GM21360 (cell line): Measurements from ENCODE around the gene TACC2.
"Not testable (repeated sequence)": the region's sequence is repeated elsewhere in the genome, so short reads cannot be mapped to it uniquely, and the experiment has no call there.

Experiments
- ATAC-seq: cut with Tn5 transposase; IDR thresholded peaks from one replicate; pipeline ENCODE4 v1.9.1; 2021; ENCODE audit warnings: mild to moderate bottlenecking, moderate library complexity; ENCODE audit not compliant: unreplicated experiment

The TACC2 gene

GRCh38 chr10:122188706-122189105 is 199.7 kb downstream of the TACC2 start:
- no peak for ATAC-seq

- ATAC-seq, result no peak
These were observed 200.2 kb downstream of the TACC2 start for GRCh38 chr10:122189185-122189584.

GRCh38 chr10:122190176-122190943 is 201.4 kb downstream of the TACC2 start:
- no peak for ATAC-seq

GRCh38 chr10:122191936-122192541 is 203.1 kb downstream of the TACC2 start:
- no peak for ATAC-seq

GRCh38 chr10:122194251-122194650 is 205.3 kb downstream of the TACC2 start:
- ATAC-seq, result no peak

GRCh38 chr10:122196218-122196617 is 207.3 kb downstream of the TACC2 start:
- ATAC-seq, result no peak

GRCh38 chr10:122197611-122198222 is 208.8 kb downstream of the TACC2 start:
- no peak for ATAC-seq

GRCh38 chr10:122198631-122199030 is 209.7 kb downstream of the TACC2 start:
- ATAC-seq, result no peak

- no peak for ATAC-seq
These were observed 210.1 kb downstream of the TACC2 start for GRCh38 chr10:122199070-122199469.

- no peak for ATAC-seq
These were observed 210.7 kb downstream of the TACC2 start for GRCh38 chr10:122199689-122200088.

- no peak for ATAC-seq
These were observed 212.4 kb downstream of the TACC2 start for GRCh38 chr10:122201401-122201800.

GRCh38 chr10:122203180-122203579 is 214.2 kb downstream of the TACC2 start:
- ATAC-seq, result not testable (repeated sequence)

- ATAC-seq, result no peak
These were observed 215.9 kb downstream of the TACC2 start for GRCh38 chr10:122204691-122205489.

GRCh38 chr10:122206471-122207065 is 217.6 kb downstream of the TACC2 start:
- no peak for ATAC-seq

GRCh38 chr10:122207163-122207562 is 218.2 kb downstream of the TACC2 start:
- no peak for ATAC-seq

- no peak for ATAC-seq
These were observed 218.6 kb downstream of the TACC2 start for GRCh38 chr10:122207596-122207995.

- no peak for ATAC-seq
These were observed 219.8 kb downstream of the TACC2 start for GRCh38 chr10:122208571-122209430.

- ATAC-seq, result no peak
These were observed 221.7 kb downstream of the TACC2 start for GRCh38 chr10:122210481-122211265.

GRCh38 chr10:122213364-122213763 is 224.4 kb downstream of the TACC2 start:
- ATAC-seq, result no peak
